GM12801 (cell line): ENCODE measurements around the gene ALPG.

ENCODE experiments used
- CTCF ChIP-seq: IDR thresholded peaks from one replicate; pipeline ENCODE4 v1.5.1; 2011; ENCODE audit warnings: control low read depth; ENCODE audit not compliant: insufficient read length; ENCODE audit errors: extremely low read depth

ALPG gene

GRCh38 chr2:232436381-232437194 is 29.9 kb downstream of the ALPG start:
- TF ChIP-seq CTCF: no peak

GRCh38 chr2:232437195-232437571 is 30.5 kb downstream of the ALPG start:
- TF ChIP-seq CTCF: no peak

GRCh38 chr2:232438091-232438490 is 31.4 kb downstream of the ALPG start:
- TF ChIP-seq CTCF: no peak

GRCh38 chr2:232438951-232439757 is 32.5 kb downstream of the ALPG start:
- no peak for TF ChIP-seq CTCF

- no peak for TF ChIP-seq CTCF
Observed at GRCh38 chr2:232439758-232440135, 33.1 kb downstream of the ALPG start.

GRCh38 chr2:232441147-232441651 is 34.6 kb downstream of the ALPG start:
- TF ChIP-seq CTCF: no peak

GRCh38 chr2:232444409-232445148 is 37.9 kb downstream of the ALPG start:
- no peak for TF ChIP-seq CTCF
